HEK293T (cell line): ENCODE results near the gene CCDC179.

Experiments used
- CTCF ChIA-PET: fragments of 350-600 bp; formaldehyde crosslinking; extraction: SDS; loops from one replicate; lab custom pipeline; 2021; ENCODE audit warnings: antibody characterized with exemption, inconsistent platforms; lab: Yijun Ruan, JAX
- POLR2A ChIA-PET: fragments of 350-600 bp; formaldehyde crosslinking; extraction: SDS; loops from one replicate; lab custom pipeline; 2020; ENCODE audit warnings: antibody characterized with exemption, inconsistent platforms; lab: Yijun Ruan, JAX
- DNase-seq: peaks from one replicate; pipeline ENCODE4 v3.0.0; 2012; ENCODE audit warnings: mixed read lengths; ENCODE audit errors: extremely low spot score
- ARNT ChIP-seq: fragments of 450-650 bp; IDR thresholded peaks from 2 replicates; pipeline ENCODE4 v1.6.1; 2017; ENCODE audit warnings: mild to moderate bottlenecking
- BHLHE40 ChIP-seq: fragments of 450-650 bp; IDR thresholded peaks from 2 replicates; pipeline ENCODE4 v1.6.1; 2016; ENCODE audit warnings: mild to moderate bottlenecking, moderate library complexity, borderline replicate concordance
- CTBP1 ChIP-seq: fragments of 450-650 bp; IDR thresholded peaks from 2 replicates; pipeline ENCODE4 v1.6.1; 2016; ENCODE audit warnings: borderline replicate concordance
- ELF4 ChIP-seq: fragments of 450-650 bp; IDR thresholded peaks from 2 replicates; pipeline ENCODE4 v1.6.1; 2017; ENCODE audit warnings: antibody characterized with exemption
- FOXA1 ChIP-seq: fragments of 450-650 bp; IDR thresholded peaks from 2 replicates; pipeline ENCODE4 v1.6.1; 2016; ENCODE audit warnings: mild to moderate bottlenecking
- FOXK2 ChIP-seq: fragments of 450-650 bp; IDR thresholded peaks from 2 replicates; pipeline ENCODE4 v1.6.1; 2016; ENCODE audit warnings: mild to moderate bottlenecking
- FOXM1 ChIP-seq: fragments of 450-650 bp; IDR thresholded peaks from 2 replicates; pipeline ENCODE4 v1.6.1; 2017; ENCODE audit warnings: mild to moderate bottlenecking, borderline replicate concordance
- HDGF ChIP-seq: fragments of 450-650 bp; IDR thresholded peaks from 2 replicates; pipeline ENCODE4 v1.6.1; 2017; ENCODE audit warnings: antibody characterized with exemption, borderline replicate concordance
- L3MBTL2 ChIP-seq: fragments of 450-650 bp; conservative IDR thresholded peaks from 2 replicates; pipeline ENCODE4 v1.6.1; 2016; ENCODE audit warnings: mild to moderate bottlenecking
- LEF1 ChIP-seq: fragments of 450-650 bp; IDR thresholded peaks from 2 replicates; pipeline ENCODE4 v1.6.1; 2017; ENCODE audit warnings: mild to moderate bottlenecking, borderline replicate concordance
- NFRKB ChIP-seq: fragments of 450-650 bp; IDR thresholded peaks from 2 replicates; pipeline ENCODE4 v1.6.1; 2016; ENCODE audit warnings: mild to moderate bottlenecking, moderate library complexity
- PKNOX1 ChIP-seq: fragments of 450-650 bp; IDR thresholded peaks from 2 replicates; pipeline ENCODE4 v1.6.1; 2016
- SP1 ChIP-seq: fragments of 450-650 bp; IDR thresholded peaks from 2 replicates; pipeline ENCODE4 v1.6.1; 2017
- SUZ12 ChIP-seq: fragments of 450-650 bp; IDR thresholded peaks from 2 replicates; pipeline ENCODE4 v1.6.1; 2016; ENCODE audit warnings: mild to moderate bottlenecking
- TARDBP ChIP-seq: fragments of 450-650 bp; IDR thresholded peaks from 2 replicates; pipeline ENCODE4 v1.6.1; 2016
- ZNF384 ChIP-seq: fragments of 450-650 bp; IDR thresholded peaks from 2 replicates; pipeline ENCODE4 v1.6.1; 2016

The CCDC179 gene

GRCh38 chr11:22860241-22860640 lies at the start of gene CCDC179:
CCDC179 (minus strand) TSS chr11:22860474; CDS start chr11:22860421, 53 bp downstream.
- TF ChIP-seq ZNF384 (no peak), FOXK2 (no peak), FOXM1 (no peak), PKNOX1 (no peak), ELF4 (no peak), HDGF (no peak), NFRKB (no peak), LEF1 (no peak), L3MBTL2 (no peak)
- DNase-seq, result no peak
- POLR2A ChIA-PET, result no interaction called here
- CTCF ChIA-PET, result interaction anchor here (1.2 kb wide), 1 partner anchor 16 kb away, joined by 5 read pairs; no protein-coding TSS in a partner anchor

DNA sequence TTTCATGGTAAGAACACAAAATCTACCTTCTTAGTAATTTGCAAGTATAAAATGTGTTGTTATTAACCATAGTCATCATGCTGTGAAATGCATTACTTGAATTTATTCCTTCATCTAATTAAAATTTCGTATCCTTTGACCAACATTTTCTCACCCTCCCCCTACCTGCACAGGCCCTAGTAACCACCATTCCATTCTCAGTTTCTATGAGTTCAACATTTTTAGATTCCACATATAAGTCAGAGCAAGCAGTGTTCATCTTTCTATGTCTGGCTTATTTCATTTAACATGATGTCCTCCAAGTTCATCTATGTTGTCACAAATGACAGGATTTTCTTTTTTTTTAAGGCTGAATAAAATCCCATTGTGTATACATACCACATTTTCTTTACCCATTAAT lies 43.5 kb upstream of the CCDC179 start:
- ChIA-PET CTCF (no interaction called here), POLR2A (no interaction called here)
- DNase-seq, result no peak
- no peak for TF ChIP-seq FOXA1
- TF ChIP-seq CTBP1, result no peak
- no peak for TF ChIP-seq SP1
- TF ChIP-seq FOXK2, result no peak
- no peak for TF ChIP-seq SUZ12
- no peak for TF ChIP-seq PKNOX1
- TF ChIP-seq FOXM1, result no peak
- no peak for TF ChIP-seq TARDBP
- TF ChIP-seq LEF1, result no peak
- TF ChIP-seq L3MBTL2, result no peak
- TF ChIP-seq ELF4, result no peak
- TF ChIP-seq NFRKB, result no peak
- TF ChIP-seq HDGF, result no peak
- TF ChIP-seq ZNF384, result no peak
- TF ChIP-seq ARNT, result no peak
- TF ChIP-seq BHLHE40, result no peak

DNA sequence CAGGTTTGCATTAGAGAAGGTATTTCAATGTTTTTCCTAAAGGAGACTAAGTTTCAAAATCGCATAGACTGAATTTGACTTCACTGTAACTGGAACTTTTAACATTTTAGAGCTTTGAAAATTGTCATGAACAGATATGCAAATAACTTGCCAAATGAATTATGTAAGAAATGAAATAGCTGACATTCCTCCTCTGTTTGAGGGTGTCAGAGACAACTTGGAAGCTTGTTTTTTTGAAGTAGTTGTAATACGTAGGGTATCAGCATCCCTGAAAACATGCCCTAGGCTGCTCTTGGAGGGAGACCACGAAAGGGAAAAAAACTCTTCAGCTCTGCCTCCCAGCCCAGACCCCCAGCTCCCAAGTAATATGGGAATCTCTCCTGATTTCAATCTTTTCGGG lies 41.3 kb upstream of the CCDC179 start:
- ChIA-PET POLR2A (no interaction called here), CTCF (interaction anchor here (1.0 to 1.6 kb wide), 2 partner anchors 14 to 20 kb away, joined by 3 to 7 read pairs; no protein-coding TSS in a partner anchor)

GRCh38 chr11:22900764-22901486 lies 40.7 kb upstream of the CCDC179 start:
- no peak for TF ChIP-seq ARNT
- TF ChIP-seq ZNF384, result no peak
- TF ChIP-seq HDGF, result no peak
- no peak for TF ChIP-seq SUZ12
- no peak for TF ChIP-seq FOXM1
- no peak for TF ChIP-seq NFRKB
- ChIA-PET CTCF (interaction anchor here (1.6 kb wide), 1 partner anchor 20 kb away, joined by 7 read pairs; no protein-coding TSS in a partner anchor), POLR2A (no interaction called here)
- no peak for DNase-seq

More for the DNA sequence above, 41.3 kb upstream of the CCDC179 start:
- TF ChIP-seq ARNT (no peak), HDGF (no peak), TARDBP (no peak), SUZ12 (no peak), SP1 (no peak), NFRKB (no peak), ELF4 (no peak), FOXM1 (no peak), ZNF384 (no peak), BHLHE40 (no peak), L3MBTL2 (no peak), FOXA1 (no peak), FOXK2 (no peak), PKNOX1 (no peak), LEF1 (no peak), CTBP1 (no peak)
- no peak for DNase-seq

DNA sequence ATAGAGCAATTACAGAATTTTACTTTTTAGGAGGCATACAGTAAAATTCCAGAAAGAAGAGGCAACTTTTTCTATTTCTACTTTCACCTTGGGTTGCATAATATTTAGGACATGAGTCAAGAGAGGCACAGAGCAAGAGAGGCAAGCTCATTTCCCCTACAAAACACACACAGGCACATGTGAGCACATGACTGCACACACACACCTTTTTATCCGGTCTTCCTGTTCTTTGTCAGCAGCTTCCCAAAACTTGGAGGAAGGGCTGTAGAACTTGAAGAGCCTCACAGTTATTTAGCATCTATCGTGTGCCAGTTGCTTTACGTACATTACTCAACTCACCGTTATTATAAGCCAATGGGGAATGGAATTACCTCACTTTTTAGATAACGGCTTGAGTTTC lies 37.8 kb upstream of the CCDC179 start:
- DNase-seq, result no peak
- TF ChIP-seq FOXA1 (no peak), HDGF (no peak), PKNOX1 (no peak), SP1 (no peak), FOXK2 (no peak), FOXM1 (no peak), TARDBP (no peak), BHLHE40 (no peak), L3MBTL2 (no peak), CTBP1 (no peak), NFRKB (no peak), LEF1 (no peak), ELF4 (no peak), SUZ12 (no peak), ARNT (no peak), ZNF384 (no peak)
- POLR2A ChIA-PET, result no interaction called here
- CTCF ChIA-PET, result no interaction called here

DNA sequence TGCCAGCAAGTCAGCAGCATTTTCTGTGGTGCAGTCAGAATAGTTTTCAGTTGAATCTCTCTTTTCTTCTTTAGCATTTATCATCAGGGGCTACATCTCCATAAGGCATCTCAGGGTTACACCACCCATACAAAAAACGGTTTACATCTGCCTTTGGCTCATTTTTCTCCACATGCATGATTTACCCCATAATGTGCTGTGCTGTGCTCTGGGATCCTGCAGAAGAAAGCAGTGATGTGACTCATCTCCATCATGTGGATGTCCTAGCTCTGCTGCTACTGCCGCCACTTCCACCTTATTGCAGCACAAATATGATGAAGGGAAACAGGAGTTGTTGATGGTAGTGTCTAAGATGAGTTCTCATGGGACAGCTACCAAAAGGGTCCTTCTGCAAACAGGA lies 30.0 kb upstream of the CCDC179 start:
- DNase-seq, result no peak
- ChIA-PET CTCF (no interaction called here), POLR2A (no interaction called here)
- TF ChIP-seq SP1 (no peak), PKNOX1 (no peak), HDGF (no peak), FOXA1 (no peak), ARNT (no peak), ELF4 (no peak), NFRKB (no peak), LEF1 (no peak), FOXK2 (no peak), CTBP1 (no peak), SUZ12 (no peak), ZNF384 (no peak), L3MBTL2 (no peak), BHLHE40 (no peak), TARDBP (no peak), FOXM1 (no peak)
